Measurements from ENCODE around the gene ZBTB25.

ZBTB25 gene

GRCh38 chr14:64439141-64439540, 64.5 kb downstream of the ZBTB25 start:
- no peak for DNase-seq (ENCODE audit: low read depth)

GRCh38 chr14:64438181-64438841, 65.3 kb downstream of the ZBTB25 start:
- no peak for DNase-seq (ENCODE audit: low read depth)

GRCh38 chr14:64434528-64434927, 69.1 kb downstream of the ZBTB25 start:
- no peak for DNase-seq (ENCODE audit: low read depth)

DNA sequence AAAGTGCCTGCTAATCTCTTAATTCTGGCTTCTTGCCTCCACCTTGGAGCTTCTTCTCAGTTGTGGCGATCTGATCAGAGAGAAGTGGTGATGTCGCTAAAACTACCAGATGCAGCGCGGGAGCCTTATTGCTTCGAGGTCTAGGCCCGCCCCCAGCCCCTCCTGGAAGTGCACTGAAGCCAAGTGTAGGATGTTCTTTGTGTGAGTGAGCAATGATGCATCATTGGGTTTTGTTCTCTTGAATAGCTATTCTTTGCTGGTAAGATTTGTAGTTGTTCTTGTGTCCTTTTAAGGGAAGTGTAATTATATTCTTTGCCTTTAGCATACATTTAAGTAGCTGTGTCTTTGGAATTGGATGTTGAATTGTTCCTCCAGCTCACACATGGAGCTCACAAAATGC, 79.7 kb downstream of the ZBTB25 start:
- DNase-seq (ENCODE audit: low read depth): no peak

- no peak for DNase-seq (ENCODE audit: low read depth)
Observed at GRCh38 chr14:64422756-64423155, 80.9 kb downstream of the ZBTB25 start.

DNA sequence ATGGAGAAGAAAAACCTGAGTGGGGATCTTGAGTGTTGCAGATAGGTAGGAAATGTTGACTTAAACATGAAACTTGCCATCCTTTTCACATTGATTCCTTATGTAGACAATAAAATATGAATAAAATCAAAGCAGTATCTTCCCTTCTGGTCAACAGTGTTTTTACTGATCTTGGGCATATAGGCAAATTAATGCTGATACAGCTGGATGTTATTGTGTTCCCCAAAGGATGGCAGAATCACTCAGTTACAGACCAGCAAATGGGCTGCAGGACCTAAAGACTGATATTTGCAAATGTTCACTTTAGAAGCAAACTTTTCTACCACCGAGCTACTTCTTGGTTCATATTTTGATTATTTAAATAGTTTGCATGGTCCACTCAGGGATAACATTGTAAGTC, 81.6 kb downstream of the ZBTB25 start:
- DNase-seq (ENCODE audit: low read depth): no peak

GRCh38 chr14:64421166-64421565, 82.5 kb downstream of the ZBTB25 start:
- DNase-seq (ENCODE audit: low read depth): no peak

- no peak for DNase-seq (ENCODE audit: low read depth)
Observed at GRCh38 chr14:64419003-64419402, 84.6 kb downstream of the ZBTB25 start.

DNA sequence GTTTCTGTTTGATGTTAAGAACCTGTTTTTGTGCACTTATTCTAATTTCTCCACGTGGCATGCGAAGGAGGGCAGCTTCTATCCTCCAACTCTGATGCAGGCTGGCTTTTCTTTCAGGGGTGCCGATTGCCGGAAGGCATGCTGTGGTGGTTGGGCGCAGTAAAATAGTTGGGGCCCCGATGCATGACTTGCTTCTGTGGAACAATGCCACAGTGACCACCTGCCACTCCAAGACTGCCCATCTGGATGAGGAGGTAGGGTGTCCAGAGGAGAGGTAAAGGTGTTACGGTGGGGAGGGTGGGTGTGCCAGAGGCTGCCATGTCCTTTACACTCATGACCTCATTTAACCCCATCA, 85.9 kb downstream of the ZBTB25 start:
- no peak for DNase-seq (ENCODE audit: low read depth)

GRCh38 chr14:64417055-64417770, 86.4 kb downstream of the ZBTB25 start:
- no peak for DNase-seq (ENCODE audit: low read depth)

- DNase-seq (ENCODE audit: low read depth): no peak
Observed at GRCh38 chr14:64416348-64416932, 87.2 kb downstream of the ZBTB25 start.

- DNase-seq (ENCODE audit: low read depth): no peak
Observed at GRCh38 chr14:64412237-64412636, 91.4 kb downstream of the ZBTB25 start.

DNA sequence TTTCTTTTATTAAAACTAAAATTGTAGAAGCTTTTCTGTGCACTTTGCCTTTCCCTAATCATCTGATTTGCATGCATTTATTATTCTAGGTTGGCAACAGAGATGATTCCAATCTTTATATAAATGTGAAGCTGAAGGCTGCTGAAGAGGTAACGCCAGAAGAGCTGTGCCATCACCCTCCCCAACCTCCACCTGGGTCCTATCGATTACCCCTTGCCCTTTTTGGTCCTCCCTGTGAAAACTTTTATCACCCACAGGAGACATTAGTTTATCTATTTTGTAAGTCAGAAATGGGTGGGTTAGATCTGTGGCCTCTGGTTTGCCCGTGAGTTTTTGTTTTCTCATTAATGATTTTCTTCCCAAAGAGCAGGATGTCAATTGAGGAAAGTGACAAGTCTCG, 92.6 kb downstream of the ZBTB25 start:
- no peak for DNase-seq (ENCODE audit: low read depth)

DNA sequence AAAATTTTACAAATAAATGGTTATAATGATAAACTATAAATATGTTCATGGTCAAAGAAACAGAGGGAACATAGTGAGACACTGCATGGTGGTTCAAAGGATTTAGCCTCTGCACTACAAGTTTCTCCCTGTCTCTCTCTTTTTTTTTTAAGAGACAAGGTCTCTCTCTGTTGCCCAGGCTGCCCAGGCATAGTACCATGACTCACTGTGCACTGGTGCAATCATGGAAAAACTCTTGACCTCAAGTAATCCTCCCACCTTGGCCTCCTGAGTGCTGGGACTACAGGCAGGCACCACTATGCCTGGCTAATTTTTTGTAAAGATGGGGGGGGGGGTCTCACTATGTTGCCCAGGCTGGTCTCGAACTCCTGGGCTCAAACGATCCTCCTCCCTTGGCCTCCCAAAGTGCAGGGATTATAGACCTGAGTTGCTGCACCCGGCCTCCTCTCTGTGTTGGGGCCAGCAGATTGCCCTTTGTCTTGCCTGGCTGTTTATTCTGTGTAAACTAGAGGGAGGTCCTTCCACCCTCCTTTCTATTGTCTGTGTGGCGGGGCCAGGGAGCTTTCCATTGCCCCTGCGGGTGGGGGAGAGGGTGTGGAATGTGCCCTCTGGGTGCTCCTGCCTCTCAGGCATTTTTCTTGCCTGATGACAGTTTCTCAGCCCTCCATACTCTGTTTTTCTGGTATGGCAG, 93.4 kb downstream of the ZBTB25 start:
- no peak for DNase-seq (ENCODE audit: low read depth)

DNA sequence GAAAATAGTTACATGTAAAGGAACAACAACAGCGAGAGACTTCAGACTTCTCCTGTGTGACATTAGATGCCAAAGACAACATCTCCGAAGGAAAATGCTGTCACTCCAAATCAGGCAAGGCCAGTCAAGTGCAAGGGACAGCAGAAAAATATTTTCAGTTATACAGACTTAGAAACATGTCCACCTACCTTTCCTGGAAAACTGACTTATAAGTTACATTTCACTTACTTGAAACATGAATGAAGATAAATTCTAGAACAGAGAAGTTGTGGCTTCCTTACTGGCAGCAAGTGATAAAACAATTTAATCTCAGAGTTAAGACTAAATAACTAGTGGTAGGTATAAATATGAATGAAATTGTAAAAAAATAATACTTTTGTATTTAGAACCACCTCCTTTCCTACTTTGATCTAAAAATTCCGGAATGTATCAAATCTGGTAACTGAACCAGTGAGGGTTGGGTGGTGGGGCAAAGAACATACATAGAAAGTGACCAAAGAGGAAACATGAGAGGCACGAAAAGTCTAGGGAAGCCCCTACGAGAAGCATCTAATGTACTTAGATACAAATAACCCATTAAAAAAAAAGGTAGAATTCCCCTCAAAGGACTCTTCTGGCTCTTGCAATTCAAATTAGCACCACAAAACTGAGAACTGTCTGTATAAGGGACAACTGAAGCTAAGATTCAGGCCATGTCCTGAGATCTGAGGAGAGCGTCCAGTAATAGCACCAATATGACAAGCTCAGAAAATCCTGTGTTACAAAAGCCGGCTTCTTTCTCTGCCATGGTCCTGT, 94.3 kb downstream of the ZBTB25 start:
- DNase-seq (ENCODE audit: low read depth): no peak

DNA sequence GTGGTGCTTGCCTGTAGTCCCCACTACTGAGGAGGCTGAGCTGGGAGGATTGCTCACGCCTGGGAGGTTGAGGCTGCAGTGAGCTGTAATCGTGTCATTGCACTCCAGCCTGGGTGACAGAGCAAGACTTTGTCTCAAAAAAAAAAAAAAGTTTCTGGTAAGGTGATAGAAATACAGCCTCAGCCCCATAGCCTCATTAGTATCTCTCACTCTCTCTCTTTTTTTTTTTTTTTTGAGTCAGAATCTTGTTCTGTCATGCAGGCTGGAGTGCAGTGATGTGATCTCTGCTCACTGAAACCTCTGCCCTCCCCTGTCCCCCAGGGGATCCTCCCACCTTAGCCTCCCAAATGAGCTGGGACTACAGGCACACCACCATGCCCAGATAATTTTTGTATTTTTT, 96.3 kb downstream of the ZBTB25 start:
- DNase-seq (ENCODE audit: low read depth): no peak

DNA sequence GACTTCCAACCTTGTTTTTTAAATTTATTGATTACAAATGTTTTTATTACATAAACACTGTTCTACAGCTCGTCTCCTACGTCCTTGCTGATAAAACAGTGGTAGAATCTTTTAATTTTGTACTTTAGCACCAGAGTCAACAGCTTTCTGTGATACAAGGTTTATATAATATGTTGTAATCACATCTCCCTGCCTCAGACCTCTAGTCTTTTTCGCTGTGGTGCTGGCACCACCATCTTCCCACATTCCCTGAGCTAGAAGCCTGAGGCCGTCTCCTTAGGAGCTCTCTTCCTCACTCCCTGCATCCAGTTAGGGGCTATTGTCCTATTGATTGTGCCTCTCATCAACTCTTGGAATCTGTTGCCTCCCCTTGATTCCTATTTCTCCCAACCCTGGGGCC, 98.3 kb downstream of the ZBTB25 start:
- no peak for DNase-seq (ENCODE audit: low read depth)

GRCh38 chr14:64401949-64402348, 101.7 kb downstream of the ZBTB25 start:
- no peak for DNase-seq (ENCODE audit: low read depth)

GRCh38 chr14:64400829-64401459, 102.7 kb downstream of the ZBTB25 start:
- no peak for DNase-seq (ENCODE audit: low read depth)

Measured in CMK (cell line).